GM23338 (cell line): ENCODE measurements around the gene LINGO1. TPM values are rescaled to one million over a fixed set of nuclear protein-coding genes. Genes with fewer than 3 reads are reported as not detected.
A peak's percentile ranks its signal among the peaks of the same experiment; 100 is the strongest.

ENCODE experiments used
- ATAC-seq: fragments of 200-7000 bp; cut with Tn5 transposase; 3 replicates; pipeline ENCODE4 v1.9.1; 2020
- DNase-seq: peaks from one replicate; pipeline ENCODE4 v3.0.0-alpha.2; 2015; ENCODE audit warnings: low spot score
- H2AFZ ChIP-seq: fragments of 200-600 bp; sonication (generic); 2 replicates; pipeline ENCODE4 v1.8.0; 2016; ENCODE audit warnings: antibody characterized with exemption, mild to moderate bottlenecking, moderate library complexity
- H3F3A ChIP-seq: fragments of 200-600 bp; sonication (generic); replicated peaks from 2 replicates; pipeline ENCODE4 v1.8.0; 2017; ENCODE audit warnings: antibody characterized with exemption, mixed run types, low read depth
- H3K27ac ChIP-seq: fragments of 200-600 bp; sonication (generic); 2 replicates; pipeline ENCODE4 v1.6.1; 2016; ENCODE audit warnings: low read depth
- H3K27me3 ChIP-seq: fragments of 200-600 bp; sonication (generic); 2 replicates; pipeline ENCODE4 v1.8.0; 2016; ENCODE audit warnings: mild to moderate bottlenecking, mixed run types, moderate library complexity; ENCODE audit not compliant: insufficient read depth
- H3K36me3 ChIP-seq: fragments of 200-600 bp; sonication (generic); 2 replicates; pipeline ENCODE4 v1.8.0; 2016; ENCODE audit warnings: mild to moderate bottlenecking; ENCODE audit not compliant: insufficient read depth
- H3K4me1 ChIP-seq: fragments of 200-600 bp; sonication (generic); 2 replicates; pipeline ENCODE4 v1.8.0; 2016; ENCODE audit warnings: mild to moderate bottlenecking, moderate library complexity; ENCODE audit not compliant: insufficient read depth
- H3K4me2 ChIP-seq: fragments of 200-600 bp; sonication (generic); 2 replicates; pipeline ENCODE4 v1.7.1; 2017; ENCODE audit warnings: mixed run types
- H3K4me3 ChIP-seq: fragments of 200-600 bp; sonication (generic); 2 replicates; pipeline ENCODE4 v1.6.1; 2016; ENCODE audit warnings: mixed run types
- H3K79me2 ChIP-seq: fragments of 200-600 bp; sonication (generic); replicated peaks from 2 replicates; pipeline ENCODE4 v1.8.0; 2017; ENCODE audit warnings: mild to moderate bottlenecking; ENCODE audit not compliant: insufficient read depth
- H3K9me2 ChIP-seq: fragments of 200-600 bp; sonication (generic); 2 replicates; pipeline ENCODE4 v1.8.0; 2017; ENCODE audit not compliant: insufficient read depth
- H4K20me1 ChIP-seq: fragments of 200-600 bp; sonication (generic); replicated peaks from 2 replicates; pipeline ENCODE4 v1.8.0; 2017; ENCODE audit warnings: mild to moderate bottlenecking; ENCODE audit not compliant: insufficient read depth
- H3K27ac Mint-ChIP-seq: 2 replicates; pipeline ENCODE4 v1.8.0; 2020; ENCODE audit warnings: inconsistent platforms, mild to moderate bottlenecking, moderate library complexity, mixed read lengths
- H3K27me3 Mint-ChIP-seq: 3 replicates; pipeline ENCODE4 v1.8.0; 2022; ENCODE audit warnings: low read depth, mild to moderate bottlenecking, moderate library complexity, mixed read lengths, inconsistent platforms; ENCODE audit not compliant: insufficient read depth, poor library complexity
- H3K36me3 Mint-ChIP-seq: 3 replicates; pipeline ENCODE4 v1.8.0; 2021; ENCODE audit warnings: low read depth, mild to moderate bottlenecking, inconsistent platforms, moderate library complexity, mixed read lengths
- H3K4me1 Mint-ChIP-seq: 3 replicates; pipeline ENCODE4 v1.8.0; 2020; ENCODE audit warnings: mild to moderate bottlenecking, inconsistent platforms, mixed read lengths
- H3K4me3 Mint-ChIP-seq: 3 replicates; pipeline ENCODE4 v1.8.0; 2021; ENCODE audit warnings: moderate library complexity, mild to moderate bottlenecking, inconsistent platforms, mixed read lengths
- H3K9me3 Mint-ChIP-seq: 3 replicates; pipeline ENCODE4 v1.8.0; 2020; ENCODE audit warnings: moderate library complexity, mild to moderate bottlenecking, inconsistent platforms, mixed read lengths
- CREB1 ChIP-seq: fragments of 250-450 bp; sonication (Bioruptor Pico); IDR thresholded peaks from 2 replicates; pipeline ENCODE4 v1.5.0; 2020; ENCODE audit warnings: low read depth, mild to moderate bottlenecking, moderate library complexity
- ETS1 ChIP-seq: IDR thresholded peaks from 2 replicates; pipeline ENCODE4 v1.6.1; 2016; ENCODE audit warnings: antibody characterized with exemption
- EZH2 ChIP-seq: fragments of 200-600 bp; sonication (generic); IDR thresholded peaks from one replicate; pipeline ENCODE4 v1.8.0; 2017; ENCODE audit warnings: antibody characterized with exemption, mild to moderate bottlenecking, low read depth; ENCODE audit not compliant: unreplicated experiment
- EZH2phosphoT487 ChIP-seq: fragments of 200-600 bp; sonication (generic); IDR thresholded peaks from one replicate; pipeline ENCODE4 v1.8.1; 2018; ENCODE audit warnings: antibody characterized with exemption; ENCODE audit not compliant: unreplicated experiment
- JUNB ChIP-seq: IDR thresholded peaks from one replicate; pipeline ENCODE4 v1.6.1; 2016; ENCODE audit warnings: antibody characterized with exemption; ENCODE audit not compliant: unreplicated experiment
- NANOG ChIP-seq: IDR thresholded peaks from 2 replicates; pipeline ENCODE4 v1.6.1; 2016; ENCODE audit warnings: antibody characterized with exemption, borderline replicate concordance
- POLR2AphosphoS5 ChIP-seq: IDR thresholded peaks from 2 replicates; pipeline ENCODE4 v1.6.1; 2016; ENCODE audit warnings: antibody characterized with exemption, low read depth
- REST ChIP-seq: IDR thresholded peaks from one replicate; pipeline ENCODE4 v1.6.1; 2018; ENCODE audit warnings: antibody characterized with exemption; ENCODE audit not compliant: unreplicated experiment
- STAT1 ChIP-seq: IDR thresholded peaks from one replicate; pipeline ENCODE4 v1.6.1; 2016; ENCODE audit warnings: antibody characterized with exemption; ENCODE audit not compliant: unreplicated experiment
- ZNF114 ChIP-seq: fragments of 250-450 bp; sonication (Bioruptor Pico); IDR thresholded peaks from 2 replicates; pipeline ENCODE4 v1.5.0; 2020; ENCODE audit warnings: mild to moderate bottlenecking, moderate library complexity
- ZNF331 ChIP-seq: fragments of 250-450 bp; sonication (Bioruptor Pico); IDR thresholded peaks from 2 replicates; pipeline ENCODE4 v1.5.0; 2020; ENCODE audit warnings: low read depth, mild to moderate bottlenecking, moderate library complexity
- ZNF462 ChIP-seq: fragments of 250-450 bp; sonication (Bioruptor Pico); IDR thresholded peaks from 2 replicates; pipeline ENCODE4 v1.5.0; 2020; ENCODE audit warnings: mild to moderate bottlenecking, moderate library complexity
- polyA plus RNA-seq: library from polyadenylated mRNA; unstranded; fragments of >200 nt; fragmentation: Nextera tagmentation; extraction: Ambion mirVana; gene quantifications from 2 replicates; pipeline ENCODE4 v1.2.1, GENCODE V29; 2016
- total RNA-seq: library from RNA; depleted of rRNA; stranded (reverse); fragments of >200 nt; shearing (Covaris generic); gene quantifications from 2 replicates; pipeline ENCODE4 v1.2.3, GENCODE V29; 2014
- TF ChIP-seq, protein P1 (sequence below), 2 experiments: fragments of 200-600 bp in 1 of 2; sonication (generic) in 1 of 2; conservative IDR thresholded peaks; 2 replicates each; pipeline versions ENCODE4 v1.5.1 to v1.6.1; 2016 to 2017; ENCODE audit warnings: antibody characterized with exemption in 2 of 2, low read depth in 2 of 2, mild to moderate bottlenecking in 2 of 2, moderate library complexity in 1 of 2

LINGO1 gene
- total and polyA plus RNA-seq, 2 experiments from 2014 or later: 16.9 to 63.1 TPM

- H3K79me2 ChIP-seq: peaks cover 73% of the 10 kb centered on the region
- no peak overlapping the region for H3K27ac Mint-ChIP-seq
- DNase-seq (no peak), ATAC-seq (no peak)
- no peaks in the 10 kb centered on the region for H3K27me3 ChIP-seq
- peaks cover 62% of the 10 kb centered on the region for H3K4me1 ChIP-seq
- H2AFZ ChIP-seq: no peak overlapping the region
- H3K4me2 ChIP-seq: peak overlapping the region; percentile 55
- H3K36me3 Mint-ChIP-seq: peaks cover 6% of the 10 kb centered on the region; the same call in 2 of the 3 replicates
- H3K4me3 ChIP-seq: no peak overlapping the region
- H3F3A ChIP-seq: peaks cover 10% of the 10 kb centered on the region
- H3K9me3 Mint-ChIP-seq: no peaks in the 10 kb centered on the region
- H3K36me3 ChIP-seq: no peaks in the 10 kb centered on the region
- H3K9me2 ChIP-seq: no peaks in the 10 kb centered on the region
- peaks cover 63% of the 10 kb centered on the region for H3K4me1 Mint-ChIP-seq
- no peak for TF ChIP-seq STAT1
- no peak for TF ChIP-seq EZH2phosphoT487
- no peak for TF ChIP-seq POLR2AphosphoS5
- no peak for TF ChIP-seq EZH2
- no peak for TF ChIP-seq ZNF114 (CRISPR knock-in tag)
- TF ChIP-seq NANOG: no peak
- TF ChIP-seq ZNF331 (CRISPR knock-in tag): no peak
- no peak for TF ChIP-seq REST
- TF ChIP-seq ETS1: no peak
- TF ChIP-seq CREB1: no peak
- TF ChIP-seq ZNF462 (CRISPR knock-in tag): no peak
- TF ChIP-seq, protein P1, sequence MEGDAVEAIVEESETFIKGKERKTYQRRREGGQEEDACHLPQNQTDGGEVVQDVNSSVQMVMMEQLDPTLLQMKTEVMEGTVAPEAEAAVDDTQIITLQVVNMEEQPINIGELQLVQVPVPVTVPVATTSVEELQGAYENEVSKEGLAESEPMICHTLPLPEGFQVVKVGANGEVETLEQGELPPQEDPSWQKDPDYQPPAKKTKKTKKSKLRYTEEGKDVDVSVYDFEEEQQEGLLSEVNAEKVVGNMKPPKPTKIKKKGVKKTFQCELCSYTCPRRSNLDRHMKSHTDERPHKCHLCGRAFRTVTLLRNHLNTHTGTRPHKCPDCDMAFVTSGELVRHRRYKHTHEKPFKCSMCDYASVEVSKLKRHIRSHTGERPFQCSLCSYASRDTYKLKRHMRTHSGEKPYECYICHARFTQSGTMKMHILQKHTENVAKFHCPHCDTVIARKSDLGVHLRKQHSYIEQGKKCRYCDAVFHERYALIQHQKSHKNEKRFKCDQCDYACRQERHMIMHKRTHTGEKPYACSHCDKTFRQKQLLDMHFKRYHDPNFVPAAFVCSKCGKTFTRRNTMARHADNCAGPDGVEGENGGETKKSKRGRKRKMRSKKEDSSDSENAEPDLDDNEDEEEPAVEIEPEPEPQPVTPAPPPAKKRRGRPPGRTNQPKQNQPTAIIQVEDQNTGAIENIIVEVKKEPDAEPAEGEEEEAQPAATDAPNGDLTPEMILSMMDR (conservative IDR thresholded peaks at IDR 0.05; ENCODE audit: low read depth in 2 of 2): no peak
- no peak for TF ChIP-seq JUNB
- peaks cover 4% of the 10 kb centered on the region for H3K27me3 Mint-ChIP-seq
- H3K4me3 Mint-ChIP-seq: peak overlapping the region; percentile 73; the same call in 2 of the 3 replicates
- no peak overlapping the region for H3K27ac ChIP-seq
- H4K20me1 ChIP-seq: no peaks in the 10 kb centered on the region
Observed at GRCh38 chr15:77629070-77630030, 3.4 kb downstream of the LINGO1 start.
